ENCODE results near the gene CYP11A1.

The CYP11A1 gene

DNA sequence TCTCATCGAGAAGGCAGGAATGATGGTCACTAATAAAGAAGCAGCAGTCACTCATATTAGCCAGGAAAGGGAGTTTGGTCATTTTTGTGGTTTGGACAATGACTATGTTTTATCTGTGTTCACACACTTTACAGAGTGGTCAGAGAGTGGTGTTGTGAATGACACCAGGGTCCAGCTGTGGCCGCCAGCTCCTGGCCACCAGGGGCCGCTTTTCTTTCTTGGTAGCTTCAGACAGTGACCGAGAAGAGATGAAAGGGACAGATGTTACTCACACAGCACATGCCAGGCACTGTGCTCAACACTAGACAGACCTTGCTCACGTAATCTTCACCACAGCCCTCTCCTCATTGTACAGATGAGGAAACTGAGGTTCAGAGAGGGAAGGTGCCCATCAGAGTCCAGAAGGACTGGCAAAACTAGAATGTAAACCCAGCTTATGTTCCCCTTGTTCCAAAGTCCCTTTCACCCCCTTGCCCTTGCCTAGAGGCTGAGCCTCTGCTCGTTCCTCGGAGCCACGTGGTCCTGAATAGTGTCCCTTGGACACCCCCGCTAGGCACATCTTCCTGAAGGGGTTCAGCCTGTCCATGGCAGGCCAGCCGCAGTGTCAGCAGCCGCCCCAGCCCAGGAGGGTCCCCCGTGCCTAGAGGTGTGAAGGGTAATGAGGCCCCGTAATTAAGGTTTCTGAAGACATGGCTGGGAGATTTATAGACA lies 55.6 kb downstream of the CYP11A1 start:
- Histone ChIP-seq H3K4me1 (ENCODE audit: insufficient read depth, low read length) (no peaks in the 10 kb centered on the region), H3K27me3 (ENCODE audit: control insufficient read depth in 1 of 2, insufficient read depth in 2 of 2, low read length in 2 of 2) (peaks cover 0 to 20% of the 10 kb centered on the region in 2 donors), H3K27ac (ENCODE audit: low read depth, low read length) (no peak overlapping the region), H3K9ac (ENCODE audit: low read length) (no peak overlapping the region), H3K36me3 (ENCODE audit: insufficient read depth, low read length) (no peaks in the 10 kb centered on the region), H3K9me3 (ENCODE audit: low read length) (no peaks in the 10 kb centered on the region), H3K4me3 (ENCODE audit: low read depth in 1 of 2, low read length in 2 of 2) (no peak overlapping the region)

- Histone ChIP-seq H3K4me3 (ENCODE audit: low read depth in 1 of 2, low read length in 2 of 2) (no peak overlapping the region), H3K27me3 (ENCODE audit: control insufficient read depth in 1 of 2, insufficient read depth in 2 of 2, low read length in 2 of 2) (peaks cover 5 to 50% of the 10 kb centered on the region in 2 donors)
Measured at GRCh38 chr15:74307827-74308811, 59.3 kb downstream of the CYP11A1 start.

GRCh38 chr15:74306781-74307217 lies 60.6 kb downstream of the CYP11A1 start:
- H3K4me3 ChIP-seq (ENCODE audit: low read depth in 1 of 2, low read length in 2 of 2): no peak overlapping the region
- H3K4me1 ChIP-seq (ENCODE audit: insufficient read depth, low read length): no peaks in the 10 kb centered on the region
- no peak overlapping the region for H3K27ac ChIP-seq (ENCODE audit: low read depth, low read length)
- no peak overlapping the region for H3K9ac ChIP-seq (ENCODE audit: low read length)
- peaks cover 5 to 53% of the 10 kb centered on the region in 2 donors for H3K27me3 ChIP-seq (ENCODE audit: control insufficient read depth in 1 of 2, insufficient read depth in 2 of 2, low read length in 2 of 2)
- no peaks in the 10 kb centered on the region for H3K9me3 ChIP-seq (ENCODE audit: low read length)
- H3K36me3 ChIP-seq (ENCODE audit: insufficient read depth, low read length): no peaks in the 10 kb centered on the region

More at GRCh38 chr15:74307827-74308811, 59.3 kb downstream of the CYP11A1 start:
- Histone ChIP-seq H3K36me3 (ENCODE audit: insufficient read depth, low read length) (no peaks in the 10 kb centered on the region), H3K9me3 (ENCODE audit: low read length) (no peaks in the 10 kb centered on the region), H3K9ac (ENCODE audit: low read length) (no peak overlapping the region), H3K4me1 (ENCODE audit: insufficient read depth, low read length) (no peaks in the 10 kb centered on the region), H3K27ac (ENCODE audit: low read depth, low read length) (no peak overlapping the region)

DNA sequence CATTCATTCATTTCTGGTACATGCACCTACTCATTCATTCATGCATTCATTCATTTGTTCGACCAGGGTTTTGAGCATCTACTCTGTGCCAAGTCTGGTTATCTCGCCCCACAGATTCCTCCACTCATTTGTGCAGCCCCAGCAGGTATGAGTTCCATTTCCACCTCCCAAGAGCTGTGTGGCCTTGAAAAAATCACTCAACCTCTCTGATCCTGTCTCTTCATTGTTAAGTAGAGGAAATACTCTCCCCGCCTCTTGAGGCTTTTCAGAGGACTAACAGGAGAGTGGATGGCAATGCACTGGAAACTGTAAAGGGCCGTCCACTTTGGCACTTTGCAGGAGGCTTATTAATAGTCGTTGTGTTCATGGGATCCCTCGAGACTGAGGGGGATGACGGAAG lies 61.8 kb downstream of the CYP11A1 start:
- Histone ChIP-seq H3K4me1 (ENCODE audit: insufficient read depth, low read length) (no peaks in the 10 kb centered on the region), H3K4me3 (ENCODE audit: low read depth in 1 of 2, low read length in 2 of 2) (no peak overlapping the region), H3K36me3 (ENCODE audit: insufficient read depth, low read length) (no peaks in the 10 kb centered on the region), H3K9ac (ENCODE audit: low read length) (no peak overlapping the region), H3K27ac (ENCODE audit: low read depth, low read length) (no peak overlapping the region), H3K9me3 (ENCODE audit: low read length) (no peaks in the 10 kb centered on the region), H3K27me3 (ENCODE audit: control insufficient read depth in 1 of 2, insufficient read depth in 2 of 2, low read length in 2 of 2) (peaks cover 5 to 57% of the 10 kb centered on the region in 2 donors)

- H3K9ac ChIP-seq (ENCODE audit: low read length): no peak overlapping the region
- H3K4me1 ChIP-seq (ENCODE audit: insufficient read depth, low read length): no peaks in the 10 kb centered on the region
- H3K4me3 ChIP-seq (ENCODE audit: low read depth in 1 of 2, low read length in 2 of 2): no peak overlapping the region
- no peaks in the 10 kb centered on the region for H3K36me3 ChIP-seq (ENCODE audit: insufficient read depth, low read length)
- H3K9me3 ChIP-seq (ENCODE audit: low read length): no peaks in the 10 kb centered on the region
- H3K27ac ChIP-seq (ENCODE audit: low read depth, low read length): no peak overlapping the region
- peaks cover 5 to 57% of the 10 kb centered on the region in 2 donors for H3K27me3 ChIP-seq (ENCODE audit: control insufficient read depth in 1 of 2, insufficient read depth in 2 of 2, low read length in 2 of 2)
Measured at GRCh38 chr15:74304431-74304830, 63.0 kb downstream of the CYP11A1 start.

GRCh38 chr15:74303741-74304309 lies 63.6 kb downstream of the CYP11A1 start:
- no peaks in the 10 kb centered on the region for H3K9me3 ChIP-seq (ENCODE audit: low read length)
- no peak overlapping the region for H3K4me3 ChIP-seq (ENCODE audit: low read depth in 1 of 2, low read length in 2 of 2)
- no peak overlapping the region for H3K27ac ChIP-seq (ENCODE audit: low read depth, low read length)
- H3K4me1 ChIP-seq (ENCODE audit: insufficient read depth, low read length): no peaks in the 10 kb centered on the region
- H3K9ac ChIP-seq (ENCODE audit: low read length): no peak overlapping the region
- no peaks in the 10 kb centered on the region for H3K36me3 ChIP-seq (ENCODE audit: insufficient read depth, low read length)
- H3K27me3 ChIP-seq (ENCODE audit: control insufficient read depth in 1 of 2, insufficient read depth in 2 of 2, low read length in 2 of 2): peaks cover 5 to 54% of the 10 kb centered on the region in 2 donors

DNA sequence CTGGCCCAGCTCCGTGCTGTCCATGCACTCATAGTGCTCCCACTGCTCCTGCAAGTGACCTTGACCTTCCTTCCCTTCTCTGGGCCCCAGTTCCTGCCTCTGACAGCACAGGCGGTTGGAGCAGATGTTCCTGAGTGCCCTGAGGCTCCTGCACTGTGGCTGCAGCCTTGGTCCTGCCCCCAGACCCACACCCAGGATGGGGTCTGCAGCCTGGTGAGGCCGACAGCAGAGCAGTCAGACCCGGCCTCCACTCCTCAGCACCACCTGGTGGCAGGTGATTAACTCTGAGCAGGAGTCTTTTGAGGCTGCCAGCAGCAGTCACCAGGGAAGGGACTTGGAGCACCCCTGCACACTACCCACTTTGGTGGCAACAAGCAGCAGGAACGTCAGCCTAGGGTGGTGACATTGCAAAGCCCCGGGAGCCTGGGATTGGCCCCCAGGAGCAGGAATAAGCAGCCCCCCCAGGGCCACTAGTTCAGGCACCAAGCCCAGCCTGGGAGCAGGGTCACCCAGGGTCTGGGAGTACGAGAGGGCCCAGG lies 64.6 kb downstream of the CYP11A1 start:
- H3K9me3 ChIP-seq (ENCODE audit: low read length): no peaks in the 10 kb centered on the region
- H3K9ac ChIP-seq (ENCODE audit: low read length): no peak overlapping the region
- no peak overlapping the region for H3K4me3 ChIP-seq (ENCODE audit: low read depth in 1 of 2, low read length in 2 of 2)
- H3K4me1 ChIP-seq (ENCODE audit: insufficient read depth, low read length): no peaks in the 10 kb centered on the region
- no peak overlapping the region for H3K27ac ChIP-seq (ENCODE audit: low read depth, low read length)
- no peaks in the 10 kb centered on the region for H3K36me3 ChIP-seq (ENCODE audit: insufficient read depth, low read length)
- H3K27me3 ChIP-seq (ENCODE audit: control insufficient read depth in 1 of 2, insufficient read depth in 2 of 2, low read length in 2 of 2): peaks cover 5 to 49% of the 10 kb centered on the region in 2 donors

DNA sequence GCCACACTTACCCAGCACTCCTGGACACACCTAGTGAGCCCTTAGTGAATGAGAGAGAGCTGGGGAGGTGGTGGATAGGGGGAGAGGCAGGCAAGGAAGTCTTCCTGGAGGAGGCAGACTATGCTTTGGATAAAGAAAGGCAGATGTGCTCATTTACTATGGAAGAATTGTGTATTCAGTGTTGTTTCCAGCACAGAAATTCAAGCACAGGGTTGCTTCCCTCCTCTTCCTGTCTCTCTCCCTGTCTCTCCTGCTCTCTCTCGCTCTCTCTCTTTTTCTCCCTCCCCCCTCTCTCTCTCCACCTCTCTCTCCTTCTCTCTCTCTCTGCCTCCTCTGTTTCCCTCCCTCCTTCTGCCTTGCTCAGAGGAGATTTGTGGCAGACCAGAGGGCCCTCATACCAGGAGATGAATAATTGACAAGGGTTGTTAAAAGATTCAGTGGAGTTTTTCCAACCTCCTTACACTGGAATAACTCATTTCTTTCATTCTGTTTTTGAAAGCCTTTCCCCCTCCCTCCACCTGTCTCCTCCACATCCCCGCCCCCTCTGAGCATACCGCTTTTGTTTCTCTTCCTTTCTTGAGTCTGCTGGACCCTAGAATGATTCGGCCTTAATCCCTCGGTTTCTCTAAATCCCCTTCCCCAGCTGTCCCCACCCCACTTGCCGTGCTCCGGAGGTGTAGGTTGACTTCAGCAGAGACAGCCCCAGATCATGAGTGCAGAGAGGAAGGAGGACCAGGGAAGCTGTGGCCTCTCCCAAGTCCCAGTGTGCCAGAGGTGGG lies 65.7 kb downstream of the CYP11A1 start:
- H3K9me3 ChIP-seq (ENCODE audit: low read length): no peaks in the 10 kb centered on the region
- peaks cover 3 to 40% of the 10 kb centered on the region in 2 donors for H3K27me3 ChIP-seq (ENCODE audit: control insufficient read depth in 1 of 2, insufficient read depth in 2 of 2, low read length in 2 of 2)
- no peak overlapping the region for H3K27ac ChIP-seq (ENCODE audit: low read depth, low read length)

GRCh38 chr15:74300057-74300795 lies 67.2 kb downstream of the CYP11A1 start:
- no peak overlapping the region for H3K27ac ChIP-seq (ENCODE audit: low read depth, low read length)
- no peak overlapping the region for H3K4me3 ChIP-seq (ENCODE audit: low read depth in 1 of 2, low read length in 2 of 2)
- H3K9ac ChIP-seq (ENCODE audit: low read length): no peak overlapping the region
- H3K27me3 ChIP-seq (ENCODE audit: control insufficient read depth in 1 of 2, insufficient read depth in 2 of 2, low read length in 2 of 2): peaks cover 0 to 24% of the 10 kb centered on the region in 2 donors
- no peaks in the 10 kb centered on the region for H3K36me3 ChIP-seq (ENCODE audit: insufficient read depth, low read length)
- no peaks in the 10 kb centered on the region for H3K4me1 ChIP-seq (ENCODE audit: insufficient read depth, low read length)
- H3K9me3 ChIP-seq (ENCODE audit: low read length): no peaks in the 10 kb centered on the region

More for the DNA sequence above, 65.7 kb downstream of the CYP11A1 start:
- H3K4me3 ChIP-seq (ENCODE audit: low read depth in 1 of 2, low read length in 2 of 2): no peak overlapping the region
- no peaks in the 10 kb centered on the region for H3K4me1 ChIP-seq (ENCODE audit: insufficient read depth, low read length)
- H3K9ac ChIP-seq (ENCODE audit: low read length): no peak overlapping the region
- H3K36me3 ChIP-seq (ENCODE audit: insufficient read depth, low read length): no peaks in the 10 kb centered on the region

GRCh38 chr15:74297887-74298286 lies 69.6 kb downstream of the CYP11A1 start:
- peaks cover 0 to 9% of the 10 kb centered on the region in 2 donors for H3K27me3 ChIP-seq (ENCODE audit: control insufficient read depth in 1 of 2, insufficient read depth in 2 of 2, low read length in 2 of 2)
- H3K4me3 ChIP-seq (ENCODE audit: low read depth in 1 of 2, low read length in 2 of 2): no peak overlapping the region
- H3K4me1 ChIP-seq (ENCODE audit: insufficient read depth, low read length): no peaks in the 10 kb centered on the region
- no peaks in the 10 kb centered on the region for H3K36me3 ChIP-seq (ENCODE audit: insufficient read depth, low read length)
- no peaks in the 10 kb centered on the region for H3K9me3 ChIP-seq (ENCODE audit: low read length)
- no peak overlapping the region for H3K27ac ChIP-seq (ENCODE audit: low read depth, low read length)
- H3K9ac ChIP-seq (ENCODE audit: low read length): no peak overlapping the region

All from muscle layer of colon (tissue), 2 donors.